ENCODE results near the gene DENND1A.

DENND1A gene

DNA sequence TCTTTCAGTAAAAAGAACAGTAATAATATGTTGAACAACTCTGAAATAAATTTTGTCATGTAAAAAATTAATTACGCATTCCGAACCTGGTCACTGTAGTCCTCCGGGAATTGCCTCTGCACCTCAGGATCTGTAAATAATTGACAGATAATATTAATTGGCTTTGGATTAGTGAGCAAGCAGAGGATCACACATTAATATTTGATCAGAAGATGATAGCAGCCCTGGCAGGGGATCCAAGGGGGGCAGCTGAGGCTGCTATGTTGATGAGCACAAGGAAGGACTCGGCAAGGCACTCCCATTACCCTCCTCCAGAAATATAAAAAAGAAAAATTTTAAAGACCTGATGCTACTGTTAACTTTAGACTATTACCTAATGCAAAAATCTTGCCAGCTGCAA, 137.4 kb downstream of the DENND1A start:
- Mint-ChIP-seq H3K36me3 (ENCODE audit: low read depth) (peaks cover 7% of the 10 kb centered on the region), H3K27ac (no peak overlapping the region), H3K9me3 (peaks cover 8% of the 10 kb centered on the region), H3K27me3 (no peaks in the 10 kb centered on the region), H3K4me1 (ENCODE audit: low read depth) (peaks cover 29% of the 10 kb centered on the region), H3K4me3 (no peak overlapping the region)
- intact Hi-C loops (cut with micrococcal nuclease) = loop anchor here (10.0 kb wide), 1 partner anchor 132 kb away; no protein-coding TSS in a partner anchor

DNA sequence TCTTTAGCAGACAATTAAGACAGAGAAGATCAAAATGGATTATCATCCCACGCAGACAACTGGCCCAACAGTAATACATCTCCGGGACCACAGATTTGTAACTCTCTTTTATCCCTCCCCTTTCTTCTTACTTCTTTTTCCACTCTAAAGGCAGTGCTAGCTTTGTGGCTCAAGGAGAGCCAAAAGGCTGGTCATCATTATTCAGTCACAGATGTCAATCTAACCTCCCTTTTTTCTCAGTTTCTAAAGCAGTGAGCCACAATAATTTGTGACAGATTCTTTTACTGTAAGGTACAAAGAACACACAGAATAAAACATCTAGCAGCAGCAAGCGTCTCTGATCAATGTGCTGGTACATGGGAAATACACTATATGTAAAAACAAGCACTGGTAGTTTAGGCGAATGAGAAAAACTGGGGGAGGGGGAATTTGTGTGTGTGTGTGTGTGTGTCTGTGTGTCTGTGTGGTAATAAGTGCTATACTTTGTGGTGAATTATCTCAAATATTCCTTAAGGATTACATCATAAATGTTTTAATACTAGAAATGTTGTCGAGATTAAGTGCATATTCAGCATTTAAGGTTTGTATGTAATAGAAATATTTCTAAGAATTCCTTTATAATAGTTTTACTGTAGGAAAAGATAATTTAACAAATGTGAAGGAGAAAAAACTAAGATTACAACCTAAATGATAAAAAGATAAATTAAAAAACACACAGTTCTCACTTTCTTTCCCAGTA, 140.2 kb downstream of the DENND1A start:
- Mint-ChIP-seq H3K27me3 (no peaks in the 10 kb centered on the region), H3K4me1 (ENCODE audit: low read depth) (peaks cover 16% of the 10 kb centered on the region), H3K9me3 (peaks cover 8% of the 10 kb centered on the region), H3K36me3 (ENCODE audit: low read depth) (peaks cover 13% of the 10 kb centered on the region), H3K4me3 (no peak overlapping the region), H3K27ac (no peak overlapping the region)
- intact Hi-C loops (cut with micrococcal nuclease) = loop anchor here (10.0 kb wide), 1 partner anchor 135 kb away; no protein-coding TSS in a partner anchor

DNA sequence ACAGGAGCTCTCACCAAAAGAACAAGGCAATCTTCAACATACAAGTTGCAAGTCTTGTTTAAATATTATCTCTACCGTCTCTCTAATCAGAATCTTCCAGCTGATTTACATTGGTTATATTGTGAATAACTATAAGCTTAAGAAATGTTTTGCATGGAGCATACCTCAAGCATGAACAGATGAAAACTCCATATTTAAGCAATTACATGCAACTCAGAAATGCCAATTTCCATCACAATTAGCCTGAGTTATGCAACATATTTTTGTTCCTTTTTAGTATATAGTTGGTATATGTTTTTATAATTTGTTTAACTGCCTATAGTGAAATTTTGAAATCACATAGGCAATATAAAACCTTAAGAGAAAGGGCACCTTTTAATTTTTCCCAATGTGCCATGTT, 142.5 kb downstream of the DENND1A start:
- Mint-ChIP-seq H3K4me1 (ENCODE audit: low read depth) (peaks cover 13% of the 10 kb centered on the region), H3K9me3 (peaks cover 8% of the 10 kb centered on the region), H3K27me3 (no peaks in the 10 kb centered on the region), H3K27ac (no peak overlapping the region), H3K36me3 (ENCODE audit: low read depth) (peaks cover 20% of the 10 kb centered on the region), H3K4me3 (no peak overlapping the region)
- intact Hi-C loops (cut with micrococcal nuclease) = no loop called here

DNA sequence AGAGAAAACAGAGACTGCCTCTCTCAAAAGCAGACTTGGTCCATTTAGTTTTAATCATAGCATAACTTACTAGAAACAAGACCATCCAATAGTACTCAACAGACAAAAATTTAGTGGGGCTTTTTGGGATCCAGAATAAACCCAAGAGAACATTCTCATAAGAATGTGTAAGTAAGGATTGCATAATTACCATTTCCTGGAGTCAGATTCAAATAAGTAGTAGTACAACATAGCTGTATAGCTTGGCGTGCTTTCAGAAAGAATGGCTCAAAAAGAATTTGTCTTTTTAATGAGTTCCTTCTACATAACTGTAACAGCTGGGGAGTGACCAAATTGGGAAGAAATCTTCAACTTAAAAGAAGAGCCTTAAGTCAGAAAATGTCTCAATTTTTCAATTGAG, 145.4 kb downstream of the DENND1A start:
- peaks cover 14% of the 10 kb centered on the region for H3K36me3 Mint-ChIP-seq (ENCODE audit: low read depth)
- intact Hi-C loops (cut with micrococcal nuclease) = no loop called here
- H3K9me3 Mint-ChIP-seq = no peaks in the 10 kb centered on the region
- H3K4me3 Mint-ChIP-seq = no peak overlapping the region
- peaks cover 5% of the 10 kb centered on the region for H3K4me1 Mint-ChIP-seq (ENCODE audit: low read depth)
- H3K27ac Mint-ChIP-seq = no peak overlapping the region
- no peaks in the 10 kb centered on the region for H3K27me3 Mint-ChIP-seq

DNA sequence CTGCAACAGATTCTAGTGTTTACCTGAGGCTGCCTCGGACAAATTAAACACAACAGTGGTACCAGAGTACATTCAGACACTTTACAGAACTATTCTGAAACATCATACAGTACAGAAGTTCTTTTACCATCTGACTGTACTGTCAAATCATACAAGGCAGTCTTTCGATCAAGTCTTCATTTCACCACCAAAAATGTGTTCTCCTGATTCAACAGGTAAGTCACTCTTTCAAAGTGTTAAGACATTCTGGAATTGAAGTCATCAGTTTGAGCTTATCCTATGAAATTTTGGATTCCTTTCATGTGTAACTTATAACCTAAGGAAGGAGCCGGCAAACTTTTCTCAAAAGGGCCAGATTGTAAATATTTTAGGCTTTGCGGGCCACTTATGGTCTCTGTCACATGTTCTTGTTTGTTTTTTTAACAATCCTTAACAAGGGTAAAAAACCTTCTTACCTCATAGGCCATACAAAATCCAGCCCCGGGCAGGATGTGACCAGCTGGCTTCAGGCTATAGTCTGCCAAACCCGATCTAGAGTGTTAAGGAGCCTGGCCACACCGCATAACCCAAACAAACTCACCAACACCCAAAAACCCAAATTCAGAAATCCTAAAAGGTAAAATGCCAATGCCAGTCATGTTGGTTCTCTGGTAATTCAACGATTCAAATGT, 151.6 kb downstream of the DENND1A start:
- no peaks in the 10 kb centered on the region for H3K27me3 Mint-ChIP-seq
- H3K4me3 Mint-ChIP-seq = no peak overlapping the region
- H3K4me1 Mint-ChIP-seq (ENCODE audit: low read depth) = peaks cover 20% of the 10 kb centered on the region
- no peaks in the 10 kb centered on the region for H3K9me3 Mint-ChIP-seq
- intact Hi-C loops (cut with micrococcal nuclease) = no loop called here
- H3K36me3 Mint-ChIP-seq (ENCODE audit: low read depth) = peaks cover 4% of the 10 kb centered on the region
- H3K27ac Mint-ChIP-seq = no peak overlapping the region

DNA sequence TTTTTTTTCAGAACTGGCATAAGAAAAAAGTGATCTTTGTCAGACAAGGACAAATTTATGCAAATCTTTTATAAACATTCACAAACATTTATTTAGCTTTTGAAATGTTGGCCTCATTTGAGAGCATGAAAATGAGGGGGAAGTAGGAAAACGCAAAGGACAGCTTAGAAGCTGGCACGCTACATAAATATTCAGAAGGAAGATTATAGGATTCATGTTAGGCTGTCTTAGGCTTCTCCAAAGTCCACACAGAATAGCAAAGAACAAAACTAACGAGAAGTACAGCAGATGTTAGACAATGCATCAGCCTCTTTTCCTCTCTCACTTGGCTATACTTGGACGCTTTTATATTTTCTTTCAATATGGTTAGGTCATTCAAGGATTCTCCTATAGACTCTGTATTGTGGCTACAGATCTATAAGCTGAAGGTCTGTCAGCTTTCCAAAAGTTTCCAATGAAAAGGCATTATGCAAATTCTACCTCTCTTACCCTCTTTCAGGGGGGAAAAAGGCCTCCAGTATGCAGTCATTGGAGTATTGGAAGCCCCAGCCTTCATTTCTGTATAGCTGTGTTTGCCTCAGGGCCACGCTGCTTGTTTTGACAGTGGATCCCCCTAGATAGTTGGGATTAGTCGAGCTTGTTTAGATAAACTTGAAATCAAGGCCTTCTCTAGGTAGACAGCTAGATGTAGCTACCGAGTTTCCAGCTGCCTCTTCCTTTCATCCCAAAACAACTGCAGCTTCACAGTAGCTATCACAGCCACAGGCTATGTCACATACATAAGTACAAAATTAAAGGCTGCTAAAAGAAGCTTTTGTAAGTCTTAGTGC, 153.0 kb downstream of the DENND1A start:
- peaks cover 32% of the 10 kb centered on the region for H3K4me1 Mint-ChIP-seq (ENCODE audit: low read depth)
- H3K4me3 Mint-ChIP-seq = no peak overlapping the region
- H3K36me3 Mint-ChIP-seq (ENCODE audit: low read depth) = peaks cover 4% of the 10 kb centered on the region
- H3K27ac Mint-ChIP-seq = no peak overlapping the region
- H3K9me3 Mint-ChIP-seq = no peaks in the 10 kb centered on the region
- no peaks in the 10 kb centered on the region for H3K27me3 Mint-ChIP-seq
- intact Hi-C loops (cut with micrococcal nuclease) = no loop called here

DNA sequence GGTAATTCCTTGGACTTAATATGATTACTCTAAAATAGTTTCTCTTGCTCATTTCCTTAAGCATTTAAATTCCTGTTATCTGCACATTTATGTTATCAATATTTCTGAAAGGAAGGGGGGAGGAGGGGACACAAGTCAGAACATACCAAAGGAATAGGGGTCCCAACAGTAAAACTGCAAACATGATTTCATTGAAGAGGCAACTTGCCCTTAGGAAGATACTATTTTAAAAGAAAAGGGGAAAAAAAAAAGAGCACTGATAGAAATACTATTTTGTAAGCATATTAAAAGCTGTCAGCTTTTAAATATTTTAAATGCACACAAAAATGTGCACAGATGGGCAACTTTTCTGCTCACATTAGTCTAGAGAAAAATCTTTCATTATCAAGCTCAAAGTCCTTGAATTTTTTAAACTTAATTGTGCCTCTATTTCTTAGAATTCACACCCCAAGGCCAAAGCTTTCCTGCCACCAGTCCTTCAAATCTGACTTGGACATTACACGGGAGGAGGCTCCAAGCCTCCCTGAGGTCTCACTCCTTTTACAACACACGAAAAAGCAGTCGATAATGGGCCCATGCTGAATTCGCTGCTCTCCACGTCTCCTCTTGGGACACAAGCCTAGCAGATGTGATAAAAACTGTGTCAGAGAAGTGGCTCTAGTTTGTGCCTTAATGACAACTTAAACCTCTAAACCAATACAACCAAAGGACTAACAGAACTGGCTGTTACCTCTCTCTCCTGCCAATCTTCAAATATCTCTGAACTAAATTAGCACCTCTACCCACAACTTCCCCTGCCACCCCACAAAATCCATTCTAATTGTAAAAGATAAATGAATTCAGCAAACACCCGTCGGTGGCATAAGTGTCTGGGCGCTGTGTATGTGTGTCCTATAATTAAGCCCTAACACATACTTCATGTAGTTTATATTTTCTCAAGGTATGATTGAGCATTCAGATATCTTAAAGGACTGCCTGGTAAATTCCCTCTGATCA, 154.3 kb downstream of the DENND1A start:
- Mint-ChIP-seq H3K9me3 (no peaks in the 10 kb centered on the region), H3K27me3 (no peaks in the 10 kb centered on the region), H3K36me3 (ENCODE audit: low read depth) (peaks cover 4% of the 10 kb centered on the region), H3K4me3 (no peak overlapping the region), H3K27ac (no peak overlapping the region), H3K4me1 (ENCODE audit: low read depth) (peaks cover 35% of the 10 kb centered on the region)
- intact Hi-C loops (cut with micrococcal nuclease) = no loop called here

DNA sequence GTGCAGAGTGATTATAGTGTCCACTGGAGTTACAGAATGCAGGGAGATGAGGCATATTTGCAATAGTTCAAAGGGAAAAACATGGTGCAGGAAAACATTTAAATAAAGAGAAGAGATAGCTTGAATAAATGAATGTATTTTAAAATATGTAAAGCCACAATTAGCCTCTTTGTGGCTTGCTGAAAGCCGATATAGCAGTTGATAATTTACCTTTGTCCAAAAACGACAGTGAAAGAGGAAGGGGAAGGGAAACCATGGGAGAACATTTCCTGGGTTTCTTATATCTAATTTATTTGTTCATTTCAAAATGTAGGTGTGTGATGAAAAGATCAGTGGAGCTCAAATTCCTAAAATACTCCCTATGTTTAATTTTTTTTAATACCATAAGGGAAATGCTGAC, 156.1 kb downstream of the DENND1A start:
- peaks cover 42% of the 10 kb centered on the region for H3K4me1 Mint-ChIP-seq (ENCODE audit: low read depth)
- no peak overlapping the region for H3K4me3 Mint-ChIP-seq
- no peaks in the 10 kb centered on the region for H3K9me3 Mint-ChIP-seq
- peaks cover 5% of the 10 kb centered on the region for H3K36me3 Mint-ChIP-seq (ENCODE audit: low read depth)
- no peak overlapping the region for H3K27ac Mint-ChIP-seq
- intact Hi-C loops (cut with micrococcal nuclease) = no loop called here
- no peaks in the 10 kb centered on the region for H3K27me3 Mint-ChIP-seq

DNA sequence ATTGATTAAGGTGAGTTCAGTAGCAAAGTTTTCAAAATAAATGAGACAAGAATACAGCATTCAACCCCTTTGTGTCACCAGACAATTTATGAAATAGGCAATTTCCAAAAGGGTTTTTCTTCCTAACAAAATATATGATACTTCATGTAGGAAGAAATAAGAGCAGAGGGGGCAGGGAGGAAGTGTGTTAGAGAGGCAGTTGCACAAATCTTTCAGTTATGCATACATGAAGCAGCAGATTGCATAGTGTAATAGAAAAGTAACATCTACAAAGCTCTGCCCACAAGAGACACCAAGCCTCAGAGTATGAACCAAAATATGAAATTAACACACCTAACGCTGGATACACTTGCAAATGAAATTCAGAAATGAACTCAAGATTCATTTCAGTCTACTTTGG, 157.0 kb downstream of the DENND1A start:
- no peak overlapping the region for H3K27ac Mint-ChIP-seq
- no peaks in the 10 kb centered on the region for H3K9me3 Mint-ChIP-seq
- peaks cover 42% of the 10 kb centered on the region for H3K4me1 Mint-ChIP-seq (ENCODE audit: low read depth)
- no peaks in the 10 kb centered on the region for H3K27me3 Mint-ChIP-seq
- H3K4me3 Mint-ChIP-seq = no peak overlapping the region
- H3K36me3 Mint-ChIP-seq (ENCODE audit: low read depth) = peaks cover 5% of the 10 kb centered on the region
- intact Hi-C loops (cut with micrococcal nuclease) = no loop called here

DNA sequence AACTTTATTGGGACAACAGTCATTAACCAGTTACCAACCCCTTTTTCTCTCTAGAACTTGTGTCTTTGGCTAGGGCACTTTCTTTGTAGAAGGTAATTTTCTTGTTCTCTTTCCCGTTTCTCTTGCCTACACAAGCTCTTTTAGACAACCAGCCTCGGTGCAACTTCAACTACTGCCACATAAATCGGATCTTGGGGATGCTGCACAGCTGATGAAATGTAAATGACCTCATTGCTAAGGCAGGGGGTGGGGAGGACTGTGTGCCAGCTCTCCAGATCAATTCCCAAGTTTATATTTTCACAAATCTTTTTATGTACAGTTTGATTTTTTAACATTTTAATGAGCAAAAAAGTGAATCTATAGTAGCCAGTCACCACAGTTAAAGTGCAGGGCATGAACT, 157.6 kb downstream of the DENND1A start:
- intact Hi-C loops (cut with micrococcal nuclease) = no loop called here
- Mint-ChIP-seq H3K4me3 (no peak overlapping the region), H3K27ac (no peak overlapping the region), H3K36me3 (ENCODE audit: low read depth) (peaks cover 5% of the 10 kb centered on the region), H3K9me3 (no peaks in the 10 kb centered on the region), H3K4me1 (ENCODE audit: low read depth) (peaks cover 42% of the 10 kb centered on the region), H3K27me3 (no peaks in the 10 kb centered on the region)

DNA sequence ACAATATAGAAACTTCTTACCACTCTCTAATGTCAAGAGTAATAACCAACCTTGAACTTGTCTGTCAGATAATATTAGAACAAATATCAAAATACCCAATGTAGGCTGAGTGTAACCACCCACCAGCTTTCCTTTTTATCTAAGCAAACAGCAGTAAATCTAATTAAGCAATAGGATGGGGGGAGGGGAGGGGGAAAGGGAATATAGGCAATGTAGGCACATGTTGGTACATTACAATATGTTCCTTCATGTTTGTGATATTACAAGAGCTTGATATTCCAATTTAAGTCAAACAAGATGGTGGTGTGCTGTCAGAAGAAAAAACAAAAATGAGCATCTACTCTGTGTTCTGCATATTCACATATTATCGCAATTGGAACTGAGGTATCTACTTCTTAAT, 158.2 kb downstream of the DENND1A start:
- Mint-ChIP-seq H3K9me3 (no peaks in the 10 kb centered on the region), H3K4me1 (ENCODE audit: low read depth) (peaks cover 42% of the 10 kb centered on the region), H3K27ac (no peak overlapping the region), H3K4me3 (no peak overlapping the region), H3K36me3 (ENCODE audit: low read depth) (peaks cover 5% of the 10 kb centered on the region), H3K27me3 (no peaks in the 10 kb centered on the region)
- intact Hi-C loops (cut with micrococcal nuclease) = no loop called here

DNA sequence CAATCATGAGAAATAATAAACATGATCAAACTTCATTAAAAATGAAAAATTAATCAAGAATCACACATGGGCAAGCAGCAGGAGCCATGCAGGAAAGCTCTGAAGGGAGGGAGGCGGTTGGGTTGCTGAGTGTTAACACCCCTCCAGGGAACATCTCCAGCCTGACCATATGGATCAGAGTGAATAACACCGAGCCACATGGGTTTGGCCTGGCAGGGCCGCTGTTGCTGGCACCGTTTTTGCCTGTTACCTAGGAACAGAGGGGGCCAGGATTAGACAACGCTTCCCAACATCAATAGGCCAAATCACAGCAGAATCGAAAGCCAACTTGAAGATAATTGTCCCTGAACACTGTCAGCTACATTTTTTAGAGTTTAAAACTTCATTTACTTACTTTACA, 160.2 kb downstream of the DENND1A start:
- Mint-ChIP-seq H3K4me3 (no peak overlapping the region), H3K36me3 (ENCODE audit: low read depth) (peaks cover 14% of the 10 kb centered on the region), H3K9me3 (no peaks in the 10 kb centered on the region), H3K27me3 (no peaks in the 10 kb centered on the region), H3K4me1 (ENCODE audit: low read depth) (peaks cover 42% of the 10 kb centered on the region), H3K27ac (no peak overlapping the region)
- intact Hi-C loops (cut with micrococcal nuclease) = no loop called here

DNA sequence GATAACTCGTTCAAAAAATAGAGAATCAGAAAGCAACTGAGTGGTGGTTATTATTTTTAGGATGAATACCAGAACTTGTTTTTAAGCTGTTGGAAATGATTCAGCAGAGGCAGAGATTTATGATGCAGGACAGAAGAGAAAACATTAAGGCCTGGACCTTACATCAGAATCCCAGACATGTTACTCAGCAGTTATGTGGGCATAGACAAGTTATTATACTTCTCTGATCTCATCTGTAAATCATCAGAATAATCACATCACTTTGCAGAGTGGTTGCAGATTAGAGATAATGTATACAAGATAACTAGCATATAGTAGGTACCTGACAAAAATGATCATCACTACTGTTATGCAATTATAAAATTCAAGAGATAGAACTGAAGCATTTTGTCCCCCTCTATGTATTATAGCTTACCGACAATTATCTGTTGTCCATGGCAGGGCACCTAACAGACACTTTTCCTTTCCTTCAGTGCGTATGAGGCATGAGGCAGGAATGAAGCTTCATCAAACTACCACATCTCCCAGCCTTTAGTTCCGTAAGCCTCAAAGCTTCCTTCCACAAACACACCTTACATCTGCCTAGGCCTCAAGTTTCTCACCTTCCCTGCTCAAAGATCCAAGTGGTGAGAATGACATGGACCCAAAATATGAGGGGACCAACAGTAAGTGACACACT, 165.9 kb downstream of the DENND1A start:
- peaks cover 15% of the 10 kb centered on the region for H3K4me1 Mint-ChIP-seq (ENCODE audit: low read depth)
- H3K9me3 Mint-ChIP-seq = no peaks in the 10 kb centered on the region
- H3K4me3 Mint-ChIP-seq = no peak overlapping the region
- no peak overlapping the region for H3K27ac Mint-ChIP-seq
- H3K36me3 Mint-ChIP-seq (ENCODE audit: low read depth) = peaks cover 15% of the 10 kb centered on the region
- intact Hi-C loops (cut with micrococcal nuclease) = no loop called here
- no peaks in the 10 kb centered on the region for H3K27me3 Mint-ChIP-seq

Measured in dendritic cell treated with granulocyte-macrophage colony-stimulating factor and Interleukin-4, amounts not matched to agents 40 ng/mL and 50 ng/mL, for 4 days (primary cell).